Ammon's horn (tissue), 1 donor: Measurements from ENCODE around the gene HOXC13.

ENCODE experiments used
- DNase-seq: peaks from one replicate; pipeline ENCODE4 v3.0.0-alpha.2; 2016; ENCODE audit warnings: low spot score

Gene HOXC13

DNA sequence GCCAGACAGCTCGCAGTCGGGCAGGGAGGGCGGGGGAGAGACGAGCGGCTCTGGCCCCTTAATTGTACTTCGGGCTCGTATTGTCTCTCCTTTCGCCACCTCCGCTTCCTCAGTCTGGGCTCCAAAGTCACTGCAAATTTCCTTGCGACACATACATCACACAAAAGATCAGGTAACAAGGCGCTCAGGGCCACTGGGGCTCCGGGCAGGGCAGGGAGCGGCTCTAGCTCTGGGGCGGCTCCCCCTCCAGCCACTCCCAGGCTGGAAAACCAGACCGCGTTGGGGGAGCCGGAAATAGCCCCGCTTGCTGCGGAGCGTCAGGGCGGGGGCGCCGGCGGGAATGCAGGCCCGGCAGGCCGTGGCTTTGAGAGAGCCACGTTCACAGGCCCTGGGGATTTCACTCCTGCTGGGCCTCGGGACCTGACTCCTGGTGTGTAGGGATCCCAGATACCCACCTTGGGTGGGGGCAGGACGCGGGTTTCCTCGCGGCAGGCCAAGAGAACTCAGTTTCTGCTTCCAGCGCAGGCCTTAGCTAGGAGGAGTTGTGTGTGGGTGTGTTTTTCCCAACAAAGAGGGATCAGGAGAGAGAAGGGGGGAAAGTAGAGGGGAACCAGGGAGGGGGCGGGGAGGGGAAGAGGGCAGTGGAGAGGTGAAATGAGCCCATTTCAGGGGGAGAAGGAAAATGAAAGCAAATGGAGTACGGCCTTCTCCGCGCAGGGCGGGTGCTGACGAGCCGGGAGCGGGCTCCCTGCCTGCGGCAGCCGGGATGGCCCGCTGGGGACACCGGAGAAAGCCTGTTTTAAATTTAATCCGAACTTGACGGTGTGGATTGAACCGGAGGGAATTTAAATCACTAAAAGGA lies 57.0 kb downstream of the HOXC13 start:
- DNase-seq: no peak
